HG03060 (cell line): ENCODE results near the gene PPP1R13B.

Source experiments
- ATAC-seq: cut with Tn5 transposase; IDR thresholded peaks from one replicate; pipeline ENCODE4 v1.9.1; 2021; ENCODE audit warnings: low read depth, moderate number of reproducible peaks; ENCODE audit not compliant: unreplicated experiment

PPP1R13B gene

GRCh38 chr14:103716091-103716801 is 131.1 kb downstream of the PPP1R13B start:
- no peak for ATAC-seq

- peak; percentile 92 for ATAC-seq
Measured at GRCh38 chr14:103715052-103716000, 132.0 kb downstream of the PPP1R13B start, which contains the start of the genes XRCC3 and ZFYVE21. Gene XRCC3 (minus strand): TSS chr14:103715451. CDS start chr14:103711087, 4,364 bp downstream. Gene ZFYVE21 (plus strand): TSS chr14:103715810. CDS start chr14:103715842, 32 bp downstream.

DNA sequence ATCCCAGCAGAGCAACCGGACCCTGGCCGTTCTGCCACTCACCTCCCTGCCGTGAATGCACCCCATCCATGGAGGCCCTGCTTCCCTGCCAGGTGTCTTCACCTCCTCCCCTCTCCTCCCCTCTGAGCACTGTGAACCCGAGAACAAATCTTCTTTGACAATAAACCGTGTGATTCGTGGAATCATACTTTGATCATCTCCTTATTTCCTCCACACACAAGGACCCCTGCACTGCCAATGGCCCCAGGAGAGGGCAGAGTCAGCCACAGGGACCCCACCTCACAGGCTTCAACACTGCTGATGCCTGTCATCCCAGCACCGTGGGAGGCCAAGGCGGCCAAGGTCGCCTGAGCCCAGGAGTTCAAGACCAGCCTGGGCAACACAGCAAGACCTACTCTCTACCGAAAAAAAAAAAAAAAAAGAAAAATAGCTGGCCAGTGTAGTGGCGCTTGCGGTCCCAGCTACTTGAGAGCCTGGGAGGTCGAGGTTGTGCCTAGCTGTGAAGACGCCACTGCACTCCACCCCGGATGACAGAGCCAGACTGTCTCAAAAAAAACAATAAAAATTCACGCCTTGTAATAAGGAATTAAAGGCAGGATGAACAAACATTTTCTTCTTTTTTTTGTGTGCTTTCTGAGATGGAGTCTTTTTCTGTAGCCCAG is 133.2 kb downstream of the PPP1R13B start:
- no peak for ATAC-seq

DNA sequence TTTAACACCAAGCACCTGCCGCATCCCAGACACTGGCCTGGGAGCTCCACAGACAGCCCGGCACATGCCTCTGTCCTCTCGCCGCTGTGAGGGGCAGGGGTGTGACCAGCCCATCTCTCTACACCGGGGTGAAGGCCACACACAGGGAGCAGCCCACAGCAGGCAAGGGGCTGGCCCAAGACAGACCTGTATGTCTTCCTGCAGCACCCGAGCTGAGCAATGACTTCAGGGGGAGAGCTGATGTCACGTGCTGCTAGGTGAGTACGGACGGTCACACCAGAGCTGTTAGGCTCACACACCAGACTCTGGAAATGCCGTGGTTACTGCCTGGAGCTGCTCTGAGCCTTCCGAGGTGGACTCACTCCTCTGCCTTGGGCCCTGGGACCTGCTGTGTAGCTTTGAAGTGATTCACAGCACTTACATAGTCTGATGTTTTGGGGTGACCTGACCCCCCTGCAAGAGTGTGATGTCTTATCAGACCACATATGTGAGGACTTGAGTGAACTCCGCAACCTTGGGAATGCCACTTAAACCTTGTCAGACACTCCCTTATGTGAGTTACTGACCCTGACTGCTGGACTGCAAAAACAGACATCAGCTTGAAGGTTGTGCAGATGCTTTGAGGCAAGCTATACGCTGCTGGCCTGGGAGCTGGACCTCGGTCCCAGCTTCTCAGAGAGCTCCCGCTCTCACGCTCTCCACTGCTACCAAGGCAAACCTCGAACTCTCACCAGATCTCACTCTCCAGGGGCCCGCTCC is 133.9 kb downstream of the PPP1R13B start:
- ATAC-seq: no peak

DNA sequence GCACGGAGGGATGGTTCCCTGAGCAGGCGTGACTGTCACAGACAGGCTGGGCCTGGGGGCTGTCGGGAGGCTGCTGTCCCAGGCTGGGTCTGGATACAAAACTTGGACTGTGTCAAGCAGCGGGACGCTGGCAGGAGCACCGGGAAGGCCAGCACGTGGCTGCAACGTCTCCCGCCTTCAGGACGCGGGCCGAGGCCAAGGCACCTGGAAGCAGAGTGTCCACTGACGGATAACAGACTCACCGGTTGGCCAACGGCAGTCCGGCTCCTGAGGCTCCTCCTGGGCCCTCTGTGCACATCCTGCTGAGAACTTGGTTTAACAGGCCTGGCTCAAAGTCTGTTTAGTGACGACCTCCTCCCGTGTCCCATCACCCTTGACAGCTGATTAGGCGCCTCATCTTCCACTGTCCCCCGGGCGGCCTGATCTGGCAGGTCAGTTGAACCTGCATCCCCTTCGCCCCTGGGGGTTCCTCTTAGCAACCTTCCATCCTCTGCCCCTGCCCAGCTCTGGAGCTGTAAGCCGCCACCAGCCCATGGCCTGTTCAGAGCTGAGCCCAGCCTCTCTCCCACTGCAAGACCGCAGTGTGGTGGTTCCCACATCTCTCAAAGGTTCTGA is 134.6 kb downstream of the PPP1R13B start:
- ATAC-seq: no peak

DNA sequence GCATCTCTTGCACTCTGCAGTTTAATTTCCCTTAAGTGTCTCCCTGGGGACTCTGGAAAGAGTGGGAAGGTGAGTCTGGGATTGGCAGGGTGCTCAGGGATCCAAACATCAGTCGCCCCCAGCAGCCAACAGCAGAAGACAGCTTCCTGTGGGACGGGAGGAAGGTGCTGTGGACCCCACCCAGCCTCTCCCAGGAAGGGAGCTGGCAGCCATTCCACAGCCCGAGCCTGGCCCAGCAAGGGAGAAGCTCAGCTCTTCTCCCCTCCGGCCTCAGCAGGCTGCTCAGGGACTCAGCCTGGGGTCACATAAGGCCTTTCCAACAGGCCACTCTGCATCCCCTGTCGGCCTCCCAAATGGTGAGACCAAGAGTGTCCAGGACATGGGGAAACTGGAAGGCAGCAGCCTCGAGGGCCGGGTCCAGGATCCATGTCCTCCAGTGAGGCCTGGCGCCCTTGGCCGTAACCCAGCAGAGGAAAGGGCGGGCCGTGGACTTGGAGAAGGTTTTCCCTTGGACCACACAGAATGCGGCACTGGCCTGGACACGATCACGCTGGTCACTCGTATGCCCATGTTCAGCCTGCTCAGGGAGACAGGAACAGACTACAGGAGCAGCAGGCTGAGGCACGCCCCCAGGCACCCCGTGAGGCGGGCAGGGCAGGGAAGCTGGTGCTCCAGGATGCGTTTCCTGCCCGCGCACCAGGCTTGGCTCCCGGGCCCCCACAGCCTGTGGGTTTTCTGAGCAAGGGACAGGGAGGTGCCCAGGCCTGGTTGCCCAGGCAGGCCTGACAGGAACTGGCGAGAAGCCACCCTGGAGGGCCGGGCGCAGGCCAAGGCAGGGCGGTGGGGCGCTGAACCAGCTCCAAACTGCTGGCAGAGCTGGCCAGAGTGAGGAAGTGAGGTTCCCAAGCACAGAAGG is 135.6 kb downstream of the PPP1R13B start:
- ATAC-seq: no peak

DNA sequence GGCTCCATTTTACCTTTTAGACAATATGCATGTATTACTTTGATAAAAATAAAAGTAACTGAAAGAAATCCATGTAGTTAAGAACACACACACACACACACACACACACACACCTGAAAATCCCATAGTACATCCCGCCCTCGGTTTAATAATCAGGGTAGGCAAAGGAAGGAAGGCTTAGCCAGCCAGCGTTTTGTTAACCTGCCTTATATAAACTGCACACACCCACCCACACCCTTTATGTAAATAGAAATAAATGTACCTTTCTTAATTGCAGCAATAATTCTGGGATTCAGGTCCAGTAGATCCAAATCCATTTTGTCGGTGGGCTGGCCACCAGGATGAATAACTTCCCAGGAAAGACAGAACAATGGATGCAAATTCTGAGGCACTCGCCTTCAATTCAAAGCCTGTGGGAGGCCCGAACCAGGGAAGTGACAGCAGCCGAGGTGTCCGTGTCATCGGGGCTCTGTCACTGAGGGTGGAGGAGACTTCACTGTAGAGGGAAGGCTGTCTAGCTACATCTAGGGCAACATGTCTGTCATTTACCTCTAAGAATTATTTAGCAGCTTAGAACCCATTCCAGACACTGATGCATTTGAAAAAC is 136.5 kb downstream of the PPP1R13B start:
- no peak for ATAC-seq

DNA sequence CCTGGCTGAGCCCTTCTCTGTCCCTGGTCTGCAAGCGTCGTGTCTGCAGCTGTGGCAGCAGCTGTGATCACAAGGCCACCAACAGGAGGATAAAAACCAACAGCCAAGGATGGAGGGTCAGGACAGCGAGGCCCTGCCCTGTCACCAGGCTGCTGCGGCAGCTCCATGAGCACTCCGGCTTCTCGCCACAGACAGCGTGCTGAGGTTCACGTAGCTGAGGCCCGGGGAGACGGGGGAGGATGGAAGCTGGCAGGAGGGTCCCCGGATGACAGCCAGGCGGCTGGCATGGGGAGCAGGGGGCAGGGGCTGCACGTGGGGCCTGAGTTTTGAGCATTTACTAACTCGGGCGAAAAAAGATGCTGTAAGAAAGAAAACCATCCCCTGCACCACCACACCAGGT is 137.6 kb downstream of the PPP1R13B start:
- no peak for ATAC-seq

GRCh38 chr14:103708750-103709187 is 138.6 kb downstream of the PPP1R13B start:
- ATAC-seq: no peak

DNA sequence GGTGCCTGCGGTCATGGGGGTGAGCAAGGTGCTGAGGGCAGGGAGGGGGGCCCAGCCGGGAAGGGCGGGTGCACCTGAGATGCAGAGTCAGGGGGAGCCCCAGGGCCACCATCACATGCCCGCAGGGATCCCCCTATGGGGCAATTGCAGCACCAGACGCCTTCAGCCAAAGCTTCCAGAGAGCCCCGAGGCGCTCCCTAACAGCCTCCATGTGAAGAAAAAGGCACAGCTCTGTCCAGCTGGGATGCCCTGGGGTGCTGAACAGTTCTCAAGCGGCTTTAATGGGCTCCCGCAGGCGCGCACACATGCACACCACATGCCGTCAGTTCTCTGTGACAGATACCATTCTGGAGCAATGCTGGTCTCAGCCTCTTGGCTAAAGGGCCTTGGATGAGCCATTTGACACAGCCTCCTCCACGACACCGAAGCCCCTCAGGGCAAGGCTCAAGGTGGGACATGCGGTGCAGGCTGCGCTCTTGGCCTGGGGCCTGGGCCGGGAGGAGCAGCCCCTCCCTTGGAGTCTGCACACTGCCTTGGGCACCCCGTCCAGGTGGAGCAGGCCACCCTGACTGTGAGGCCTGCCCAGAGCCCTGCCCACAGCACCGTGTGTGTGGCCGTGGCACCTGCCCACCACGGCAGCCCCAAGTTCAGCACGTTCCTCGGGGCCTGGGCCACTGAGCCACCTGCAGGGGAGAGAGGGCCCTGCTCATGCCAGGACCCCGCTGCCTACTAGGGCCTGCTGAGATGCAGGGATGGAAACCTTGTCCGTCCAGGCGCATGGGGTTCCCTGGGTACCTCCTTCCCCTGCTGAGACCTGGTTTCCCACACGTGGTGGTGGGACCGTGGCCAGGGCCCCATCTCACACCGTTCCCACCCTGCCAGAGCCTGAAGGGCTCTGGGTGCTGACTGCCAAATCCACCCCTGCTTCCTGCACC is 139.8 kb downstream of the PPP1R13B start:
- no peak for ATAC-seq

DNA sequence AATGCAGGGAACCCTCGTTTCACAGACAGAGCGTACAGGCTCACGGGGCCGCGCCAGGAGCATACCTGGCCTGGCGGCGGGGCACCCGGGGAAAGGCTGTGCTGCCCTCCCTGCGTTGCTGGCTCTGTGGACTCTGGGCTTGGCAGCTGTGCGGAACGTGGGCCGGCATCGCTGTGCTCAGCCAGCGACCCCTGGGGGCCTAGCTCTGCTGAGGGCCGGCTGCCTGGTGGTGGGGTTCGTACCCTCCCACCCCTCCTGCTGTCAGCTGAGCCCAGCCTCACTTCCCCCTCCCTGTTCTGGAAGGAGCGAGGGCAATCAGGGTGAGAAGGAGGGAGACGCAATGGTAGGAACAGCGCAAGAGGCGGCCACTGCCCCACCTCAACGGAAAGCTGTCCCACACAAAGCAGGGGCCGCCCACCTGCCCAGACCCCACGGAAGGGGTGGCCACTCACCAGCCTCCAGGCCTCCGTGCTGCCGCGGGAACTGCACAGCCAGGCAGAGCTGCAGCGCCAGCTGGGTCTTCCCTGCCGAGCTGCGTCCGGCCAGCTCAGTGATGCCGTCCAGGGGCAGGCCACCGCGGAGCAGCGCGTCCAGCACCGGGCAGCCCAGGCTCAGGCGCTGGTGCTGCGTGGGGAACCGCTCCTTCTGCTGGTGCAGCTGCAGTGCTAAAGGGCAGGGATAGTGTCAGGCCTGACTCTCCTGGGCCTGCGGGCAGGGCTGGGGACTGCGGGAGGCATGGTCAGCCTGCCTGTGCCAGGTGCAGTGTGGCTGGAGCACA is 140.6 kb downstream of the PPP1R13B start:
- ATAC-seq: no peak

GRCh38 chr14:103705504-103706284 is 141.7 kb downstream of the PPP1R13B start:
- ATAC-seq: no peak

DNA sequence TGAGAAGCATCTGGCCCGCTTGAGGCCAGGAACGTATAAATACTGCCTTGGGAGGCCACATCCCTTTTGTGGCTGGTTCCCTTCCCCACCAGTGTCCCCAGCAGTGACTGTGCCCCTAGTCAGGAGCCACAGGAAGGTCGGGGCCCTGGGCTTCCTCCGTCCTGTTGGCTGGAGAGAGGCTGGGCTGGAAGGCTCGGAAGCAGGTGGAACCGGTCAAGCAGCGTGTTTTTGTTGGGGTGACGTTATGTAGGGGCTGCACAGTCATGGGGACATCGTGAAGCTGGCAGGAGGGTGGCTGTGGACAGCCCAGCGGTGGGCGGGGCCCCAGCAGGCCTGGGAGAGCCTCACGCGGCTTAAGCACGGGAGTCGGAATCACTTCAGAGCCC is 142.3 kb downstream of the PPP1R13B start:
- no peak for ATAC-seq

GRCh38 chr14:103704708-103705107 is 142.7 kb downstream of the PPP1R13B start:
- ATAC-seq: no peak

DNA sequence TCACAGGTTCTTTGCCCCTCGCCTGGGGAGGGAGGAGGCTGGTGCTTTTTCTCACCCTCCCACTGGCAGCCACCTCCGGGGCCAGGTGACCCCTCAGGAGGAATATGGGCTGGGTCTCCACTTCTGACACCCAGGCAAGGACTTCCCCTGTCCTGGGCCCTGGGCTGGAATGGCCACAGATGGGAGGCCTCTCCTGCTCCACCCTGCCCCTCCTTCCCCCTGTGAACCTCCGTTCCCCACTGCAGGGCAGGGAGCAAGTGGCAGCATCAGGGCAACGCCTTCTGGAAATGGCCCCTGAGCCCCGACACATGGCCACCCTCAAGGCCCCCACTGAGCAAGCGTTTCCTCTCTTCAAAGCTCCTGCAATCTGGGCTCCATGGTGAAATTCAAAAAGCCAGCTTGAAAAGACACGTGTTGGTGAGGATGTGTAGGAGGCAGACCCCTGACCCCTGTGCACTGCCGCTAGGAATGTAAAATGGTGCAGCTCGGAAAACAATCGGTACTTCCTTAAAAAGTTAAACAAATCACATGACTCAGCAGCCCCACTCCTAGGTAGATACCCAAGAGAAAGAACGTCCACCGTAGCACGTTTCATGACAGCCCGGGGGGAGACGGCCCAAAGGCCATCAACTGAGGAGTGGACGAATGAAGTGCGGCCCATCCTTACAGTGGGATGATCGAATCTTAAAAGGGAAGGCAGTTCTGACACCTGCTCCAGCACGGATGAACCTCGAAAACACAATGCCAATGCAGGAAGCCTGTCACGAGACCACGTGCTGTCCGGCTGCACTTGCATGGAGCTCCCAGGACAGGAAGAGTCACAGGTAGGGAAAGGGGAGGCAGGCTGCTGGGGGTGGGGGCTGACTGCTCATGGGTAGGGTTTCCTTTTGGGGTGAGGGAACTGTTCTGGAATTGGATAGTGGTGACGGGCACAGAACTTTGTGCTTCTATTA is 143.7 kb downstream of the PPP1R13B start:
- no peak for ATAC-seq
